G401 (cell line): ENCODE results near the gene CAND1. TPM values are rescaled to one million over a fixed set of nuclear protein-coding genes. Genes with fewer than 3 reads are reported as not detected.

Experiments
- DNase-seq: peaks from one replicate; pipeline ENCODE4 v3.0.0-alpha.2; 2015; ENCODE audit warnings: low spot score
- in situ Hi-C: cut with HindIII; loops from 2 replicates; pipeline ENCODE4 v1.10.0; 2016; ENCODE audit warnings: low sequenced_read_pairs, mixed read lengths
- total RNA-seq: library from RNA; depleted of rRNA; stranded (reverse); fragments of >200 nt; shearing (Covaris generic); gene quantifications from 2 replicates; pipeline ENCODE4 v1.2.3, GENCODE V29; 2014; rRNA removed

The CAND1 gene
- total RNA-seq, result 75.3 and 112 TPM in 2 replicates

DNA sequence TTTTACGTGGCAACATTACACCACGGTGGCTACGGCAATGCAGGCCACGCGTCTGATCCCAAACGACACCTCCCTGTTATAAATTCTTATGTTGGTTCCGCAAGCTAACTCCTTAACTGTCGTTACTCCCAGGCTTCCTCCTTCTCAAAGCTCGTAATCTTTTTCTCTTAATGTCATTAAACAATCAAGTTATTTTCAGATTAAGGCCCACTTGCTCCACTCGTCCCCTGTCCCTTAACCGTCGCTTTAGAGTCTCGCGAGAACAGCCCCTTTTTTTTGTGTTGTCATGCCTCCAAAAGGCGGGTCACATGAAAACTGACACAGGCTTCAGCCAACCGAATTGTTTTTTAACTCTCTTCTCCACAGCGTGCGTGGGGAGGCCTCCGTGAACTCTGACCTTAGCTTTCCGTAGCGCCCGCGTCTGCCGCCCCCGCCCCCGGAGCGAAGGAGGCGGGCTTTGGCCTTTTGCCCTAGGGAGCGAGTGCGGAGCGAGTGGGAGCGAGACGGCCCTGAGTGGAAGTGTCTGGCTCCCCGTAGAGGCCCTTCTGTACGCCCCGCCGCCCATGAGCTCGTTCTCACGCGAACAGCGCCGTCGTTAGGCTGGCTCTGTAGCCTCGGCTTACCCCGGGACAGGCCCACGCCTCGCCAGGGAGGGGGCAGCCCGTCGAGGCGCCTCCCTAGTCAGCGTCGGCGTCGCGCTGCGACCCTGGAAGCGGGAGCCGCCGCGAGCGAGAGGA is at the start of gene CAND1:
TSS of gene CAND1 (plus strand) at position 463 of the 737 bp plus-strand sequence. CDS start 360 bp downstream, outside the sequence.
- in situ Hi-C loops, result no loop called here
- peak; percentile 100 for DNase-seq

DNA sequence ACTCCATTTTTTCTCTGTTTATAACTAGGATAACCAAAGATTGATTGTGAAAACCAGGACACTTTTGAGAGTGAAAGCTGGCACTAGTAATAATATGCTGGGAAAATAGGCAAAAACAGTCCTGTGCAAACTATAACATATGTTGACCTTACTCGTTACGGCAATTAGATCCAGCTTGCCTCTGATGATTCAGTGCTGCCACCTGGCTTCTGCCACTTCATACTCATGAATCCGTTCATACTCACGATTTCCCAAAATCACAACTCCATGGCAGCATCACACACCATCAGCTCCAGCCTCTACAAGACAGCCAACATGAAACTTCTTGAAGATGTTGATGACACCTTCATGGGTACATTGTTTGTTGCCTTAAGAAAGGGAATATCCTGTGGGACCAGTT is 49.1 kb upstream of the CAND1 start:
- in situ Hi-C loops, result no loop called here
- no peak for DNase-seq

DNA sequence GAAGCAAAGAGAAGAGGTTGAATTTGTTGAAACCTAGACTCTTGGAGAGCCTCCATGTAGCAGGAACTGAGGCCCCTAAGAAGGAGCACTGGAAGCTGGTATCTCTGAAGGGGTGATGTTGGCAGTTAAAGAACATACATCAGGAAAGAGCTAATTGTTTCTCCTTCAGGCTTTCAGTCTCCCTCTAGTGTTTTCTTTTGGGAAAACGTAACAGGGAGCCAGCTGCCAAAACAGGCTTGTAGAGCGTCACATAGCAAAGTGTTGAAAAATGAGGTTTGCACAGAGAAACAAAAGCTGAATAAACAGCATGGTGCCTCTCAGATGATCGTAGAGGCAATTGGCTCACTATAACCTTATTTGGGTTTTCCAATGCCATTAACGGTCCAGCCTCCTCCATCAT is 46.9 kb upstream of the CAND1 start:
- in situ Hi-C loops, result no loop called here
- peak; percentile 8 for DNase-seq

DNA sequence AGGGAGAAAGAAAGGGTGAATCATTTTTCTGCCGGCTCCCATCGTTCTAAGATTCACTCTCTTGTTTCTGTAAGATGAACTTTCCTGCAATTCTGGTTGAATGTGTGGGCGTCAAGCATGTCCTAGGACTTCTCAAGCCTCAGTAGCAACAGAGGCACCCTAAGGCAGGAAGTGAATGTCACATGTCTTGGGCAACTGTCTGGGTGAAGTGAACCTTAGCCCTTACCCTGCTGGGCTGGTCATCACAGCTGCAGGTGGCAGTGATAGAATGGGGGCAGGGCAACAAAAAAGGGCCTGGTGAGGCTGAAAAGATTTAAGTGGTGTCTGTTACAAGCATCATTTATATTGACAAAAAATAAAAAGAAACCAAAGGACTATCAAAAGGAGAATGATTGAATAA is 45.9 kb upstream of the CAND1 start:
- in situ Hi-C loops, result no loop called here
- DNase-seq, result no peak

DNA sequence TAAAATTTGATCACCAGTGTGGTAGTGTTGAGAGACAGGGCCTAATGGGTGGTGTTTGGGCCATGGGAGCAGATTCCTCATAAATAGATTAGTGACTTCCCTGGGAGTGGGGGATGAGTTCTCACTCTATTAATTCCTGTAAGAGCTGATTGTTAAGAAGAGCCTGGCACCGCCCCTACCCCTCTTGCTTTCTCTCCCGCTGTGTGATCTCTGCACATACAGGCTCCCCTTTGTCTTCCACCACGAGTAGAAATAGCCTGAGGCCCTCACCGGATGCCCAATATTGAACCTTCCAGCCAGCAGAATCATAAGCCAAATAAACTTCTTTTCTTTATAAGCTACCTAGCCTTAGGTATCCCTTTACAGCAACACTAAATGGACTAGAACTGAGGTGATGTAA is 31.9 kb upstream of the CAND1 start:
- in situ Hi-C loops, result no loop called here
- no peak for DNase-seq

DNA sequence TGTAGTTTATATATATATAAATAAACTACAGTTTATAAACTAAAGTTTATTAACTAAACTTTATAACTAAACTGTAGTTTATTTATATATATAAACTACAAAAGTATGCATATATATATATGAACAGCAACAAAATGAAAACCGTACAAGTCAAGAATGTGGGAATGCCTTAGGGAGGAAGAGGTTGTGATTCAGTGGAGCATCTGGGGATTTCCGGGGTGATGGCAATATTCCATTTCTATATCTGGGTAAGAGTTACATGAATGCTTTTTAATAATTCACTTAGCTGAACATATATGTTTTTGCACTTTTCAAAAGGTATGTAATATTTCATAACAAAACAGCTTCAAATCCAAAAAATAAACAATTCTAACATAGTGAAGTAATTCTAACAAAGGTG is 30.1 kb upstream of the CAND1 start:
- no peak for DNase-seq
- in situ Hi-C loops, result no loop called here

DNA sequence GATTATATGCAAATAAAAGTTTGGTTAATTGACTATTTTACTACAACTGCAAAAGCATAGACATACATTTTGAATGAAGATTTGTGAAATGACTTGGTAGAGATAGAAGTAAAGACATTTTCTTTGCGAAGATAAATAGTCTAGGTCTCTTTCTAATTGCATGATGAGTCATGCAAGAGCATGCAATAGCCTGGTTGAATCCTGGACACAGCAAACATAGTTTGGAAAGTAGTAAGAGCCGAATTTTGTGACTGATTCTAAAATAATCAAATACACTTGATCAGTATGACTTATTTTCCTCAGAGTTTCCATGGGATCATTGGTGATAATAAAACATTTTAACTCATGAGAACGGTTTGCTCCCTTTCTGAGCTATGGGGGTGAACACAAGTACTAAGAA is 27.7 kb upstream of the CAND1 start:
- in situ Hi-C loops, result no loop called here
- no peak for DNase-seq

DNA sequence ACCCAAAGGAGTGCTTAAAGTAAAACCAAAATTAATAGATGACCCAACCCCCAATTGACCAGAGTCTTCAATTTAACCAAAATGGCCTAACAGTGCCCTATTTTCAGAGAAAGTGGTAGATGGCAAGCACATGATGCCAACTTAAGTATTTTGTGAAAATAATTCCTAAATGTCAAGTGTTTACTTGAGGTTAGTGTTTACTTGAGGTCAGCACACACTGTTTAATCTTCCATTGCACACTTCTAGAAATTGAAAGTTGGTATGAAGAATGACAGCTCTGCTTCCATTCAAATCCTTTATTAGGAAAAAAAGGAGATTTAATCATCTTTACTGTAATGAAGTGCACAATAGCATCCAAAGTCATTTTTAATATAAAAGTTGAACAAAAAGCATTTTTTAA is 25.9 kb upstream of the CAND1 start:
- in situ Hi-C loops, result no loop called here
- DNase-seq, result no peak

DNA sequence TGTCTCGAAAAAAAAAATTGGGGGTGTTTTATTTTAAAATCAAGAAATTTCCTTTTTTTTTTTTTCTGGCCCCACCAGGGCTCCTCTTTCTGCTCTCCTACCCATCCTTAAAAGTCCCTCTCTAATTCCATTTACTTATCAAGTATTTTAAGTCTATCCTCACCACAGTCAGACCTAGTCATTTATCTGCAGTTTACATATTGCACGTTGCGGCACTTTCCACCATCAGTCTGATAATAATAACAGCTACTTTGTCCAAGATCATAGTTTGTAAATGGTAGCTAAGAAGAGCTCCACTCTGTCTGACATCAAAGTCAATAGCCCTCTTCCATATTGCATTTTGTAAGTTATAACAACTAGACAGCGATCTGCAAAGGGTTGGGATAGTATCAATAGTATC is 23.6 kb upstream of the CAND1 start:
- in situ Hi-C loops, result no loop called here
- DNase-seq, result no peak

DNA sequence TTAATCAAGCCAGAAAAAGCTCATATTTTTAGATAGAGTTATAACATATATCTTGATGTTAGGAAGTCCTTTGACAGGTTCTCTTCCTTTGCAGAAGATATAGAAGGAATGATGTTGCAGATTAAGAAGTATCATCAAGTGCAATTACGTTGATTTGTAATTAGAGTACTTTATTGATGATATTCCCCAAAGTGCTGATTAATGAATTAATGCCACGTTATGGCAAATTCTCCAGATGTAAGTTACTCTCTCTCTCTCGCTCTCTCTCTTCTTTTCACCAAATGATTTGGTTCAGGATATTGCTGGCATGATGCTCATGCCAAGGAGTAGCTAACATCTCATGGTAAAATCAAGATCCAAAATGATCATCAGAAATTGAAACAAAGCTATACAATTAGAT is 18.1 kb upstream of the CAND1 start:
- in situ Hi-C loops, result no loop called here

DNA sequence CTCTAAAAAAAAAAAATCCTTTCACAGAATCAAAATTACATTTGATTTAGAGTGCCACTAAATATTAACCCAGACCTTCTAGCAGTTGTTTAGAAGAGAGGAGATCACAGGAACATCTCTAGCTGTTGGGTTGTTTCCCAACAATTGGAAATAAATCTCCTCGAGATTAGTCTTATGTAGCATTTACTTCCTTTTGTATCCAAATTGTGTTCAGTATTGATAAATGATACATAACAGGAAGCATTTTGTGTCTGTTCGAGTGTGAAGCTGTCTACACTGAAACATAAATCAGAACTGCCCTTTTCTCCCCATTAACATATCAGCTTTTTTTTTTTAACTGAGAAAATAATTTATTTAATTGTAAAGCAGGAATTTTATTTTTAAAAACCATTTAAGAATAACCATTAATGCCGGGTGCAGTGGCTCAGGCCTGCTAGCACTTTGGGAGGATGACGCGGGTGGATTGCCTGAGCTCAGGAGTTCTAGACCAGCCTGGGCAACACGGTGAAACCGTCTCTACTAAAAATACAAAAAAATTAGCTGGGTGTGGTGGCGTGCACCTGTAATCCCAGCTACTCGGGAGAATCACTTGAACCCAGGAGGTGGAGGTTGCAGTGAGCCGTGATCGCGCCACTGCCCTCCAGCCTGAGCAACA is 14.7 kb upstream of the CAND1 start:
- in situ Hi-C loops, result no loop called here
- no peak for DNase-seq

More for the DNA sequence above, 18.1 kb upstream of the CAND1 start:
- DNase-seq, result no peak

DNA sequence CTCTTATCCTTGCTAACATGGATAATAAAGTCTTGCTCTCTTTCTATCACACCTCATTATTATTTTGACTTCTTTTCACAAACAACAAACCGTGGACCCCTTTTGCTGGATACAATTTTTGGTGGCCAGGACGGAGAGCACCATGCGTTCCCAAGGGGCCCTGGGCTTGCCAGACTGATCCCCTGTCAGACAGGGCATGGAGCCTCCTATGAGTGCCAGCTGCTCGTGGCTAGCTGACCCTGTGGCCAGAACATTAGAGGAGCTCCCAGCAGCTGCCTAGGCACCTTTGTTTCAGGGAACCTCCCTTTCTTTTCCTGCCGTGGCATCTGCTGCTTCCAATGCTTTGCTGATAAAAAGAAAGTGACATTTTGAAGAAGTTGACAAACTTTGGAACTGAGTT is 12.5 kb upstream of the CAND1 start:
- in situ Hi-C loops, result no loop called here
- no peak for DNase-seq

DNA sequence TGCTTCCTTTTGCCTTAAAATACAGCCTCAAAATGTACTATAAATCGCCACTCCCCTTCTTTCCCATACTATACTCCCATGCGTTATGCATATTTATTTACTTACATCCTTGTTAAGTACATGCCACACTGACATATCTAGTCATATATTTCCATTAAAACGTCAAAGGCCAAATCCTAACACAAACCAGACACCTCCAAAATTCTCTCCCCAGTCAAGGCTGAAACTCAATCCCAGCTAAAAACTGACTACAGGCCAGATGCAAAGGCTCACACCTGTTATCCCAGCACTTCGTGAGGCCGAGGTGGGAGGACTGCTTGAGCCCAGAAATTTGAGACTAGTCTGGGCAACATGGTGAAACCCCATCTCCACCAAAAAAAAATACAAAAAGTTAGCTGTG is 5.7 kb upstream of the CAND1 start:
- no peak for DNase-seq
- in situ Hi-C loops, result no loop called here

DNA sequence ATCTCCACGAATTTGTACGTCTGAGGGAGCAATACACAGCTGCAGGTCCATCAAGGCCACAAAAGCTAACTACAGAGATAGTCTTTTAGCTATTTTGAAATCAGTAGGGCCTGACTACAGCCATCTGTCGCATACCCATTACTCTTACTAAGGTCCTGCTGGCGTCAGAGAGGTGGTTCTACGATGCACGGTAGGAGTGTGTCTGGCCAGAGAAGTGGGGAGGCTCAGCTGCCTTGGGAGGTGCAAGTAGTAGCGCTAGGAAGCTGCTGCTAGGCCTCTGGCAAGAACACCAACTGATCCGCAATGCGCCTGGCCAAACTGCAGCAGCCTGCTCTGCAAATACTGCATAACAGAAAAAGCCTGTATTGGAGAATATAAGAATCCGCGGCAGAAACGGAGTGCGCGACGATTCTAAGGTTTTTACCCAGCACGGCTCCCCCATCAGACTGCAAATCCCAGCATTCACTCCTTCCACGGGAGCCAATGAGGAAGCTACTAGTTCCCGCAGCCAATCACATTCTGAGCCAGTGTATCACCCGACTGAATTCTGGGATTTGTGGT is 743 bp upstream of the CAND1 start:
- DNase-seq, result peak; percentile 99
- in situ Hi-C loops, result no loop called here

DNA sequence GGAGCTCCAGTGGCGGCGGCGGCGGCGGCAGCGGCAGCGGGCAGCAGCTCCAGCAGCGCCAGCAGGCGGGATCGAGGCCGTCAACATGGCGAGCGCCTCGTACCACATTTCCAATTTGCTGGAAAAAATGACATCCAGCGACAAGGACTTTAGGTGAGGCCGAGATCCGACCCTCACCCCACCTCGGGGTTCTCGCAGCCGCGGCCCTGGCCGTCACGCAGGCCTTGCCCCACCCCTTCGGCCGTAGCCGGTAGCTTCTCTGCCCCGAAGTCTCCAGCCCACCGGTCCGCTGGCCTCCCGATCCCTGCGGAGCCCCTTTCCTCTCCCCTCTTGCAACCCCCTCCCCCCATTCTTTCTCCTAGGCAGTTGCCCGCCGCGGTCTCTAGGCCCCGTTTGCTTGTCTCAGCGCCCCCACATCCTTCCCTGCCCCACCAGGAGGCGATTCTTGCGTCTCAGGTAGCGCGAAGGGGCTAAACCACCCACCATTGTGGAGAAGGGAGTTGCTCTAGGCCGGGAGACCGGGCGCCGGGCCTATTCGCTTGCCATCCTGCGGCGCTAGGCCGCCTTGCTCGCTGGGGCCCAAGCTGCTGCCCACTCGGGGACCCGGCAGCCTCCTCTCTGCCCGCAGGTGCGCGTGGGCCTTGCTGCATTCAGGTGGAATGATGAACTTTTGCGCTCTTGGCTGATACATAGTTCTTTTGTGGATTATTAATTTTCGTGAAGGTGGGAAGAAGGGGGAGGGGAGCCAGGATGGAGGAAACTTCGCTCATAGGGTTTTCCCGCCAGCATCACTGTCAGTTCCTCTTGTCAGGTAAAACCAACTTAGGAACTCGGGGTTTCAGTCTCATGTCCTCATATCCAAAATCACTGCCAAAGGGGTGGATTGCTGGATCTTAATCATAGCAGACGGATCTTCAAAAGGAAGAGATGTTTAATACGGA is 745 bp downstream of the CAND1 start:
- peak; percentile 54 for DNase-seq

DNA sequence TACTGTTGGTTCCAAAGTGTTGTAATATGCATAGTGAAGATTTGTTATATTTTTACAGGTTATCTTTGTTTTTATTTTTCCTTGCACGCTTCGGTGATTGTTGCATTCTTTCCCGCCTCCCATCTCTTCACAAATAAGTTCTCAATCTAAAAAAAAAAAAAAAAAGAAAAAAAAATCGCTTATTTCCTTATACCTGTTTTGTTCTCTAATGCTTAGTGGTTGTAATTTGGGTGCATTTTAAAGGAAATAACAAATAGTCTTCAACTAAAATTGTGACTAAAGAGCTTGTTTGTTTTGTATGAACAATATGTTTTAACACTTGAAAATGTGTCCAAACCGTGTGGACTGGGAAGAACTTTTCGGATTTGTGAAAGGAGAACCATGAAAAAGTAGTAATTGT is 1.5 kb downstream of the CAND1 start:
- in situ Hi-C loops, result no loop called here

More for the DNA sequence above, 745 bp downstream of the CAND1 start:
- in situ Hi-C loops, result no loop called here

DNA sequence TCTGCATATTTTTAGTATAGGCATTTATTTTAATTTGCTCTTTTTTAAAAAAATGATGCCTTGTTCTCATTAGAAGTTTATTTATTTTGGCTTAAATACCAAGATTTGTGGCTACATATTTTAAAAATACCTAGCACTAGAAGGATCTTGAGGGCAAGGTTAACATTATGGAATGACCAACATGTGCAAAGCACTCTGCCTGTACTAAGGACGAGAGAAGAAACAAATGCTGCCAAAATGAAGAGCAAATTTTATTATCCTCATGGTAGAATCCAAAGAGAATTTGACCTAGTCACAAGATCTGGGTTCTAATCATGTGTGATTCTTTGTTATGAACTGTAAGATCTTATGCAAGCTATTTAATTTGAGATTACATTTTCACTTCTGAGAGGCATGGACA is 2.8 kb downstream of the CAND1 start:
- in situ Hi-C loops, result no loop called here

More for the DNA sequence above, 1.5 kb downstream of the CAND1 start:
- no peak for DNase-seq

DNA sequence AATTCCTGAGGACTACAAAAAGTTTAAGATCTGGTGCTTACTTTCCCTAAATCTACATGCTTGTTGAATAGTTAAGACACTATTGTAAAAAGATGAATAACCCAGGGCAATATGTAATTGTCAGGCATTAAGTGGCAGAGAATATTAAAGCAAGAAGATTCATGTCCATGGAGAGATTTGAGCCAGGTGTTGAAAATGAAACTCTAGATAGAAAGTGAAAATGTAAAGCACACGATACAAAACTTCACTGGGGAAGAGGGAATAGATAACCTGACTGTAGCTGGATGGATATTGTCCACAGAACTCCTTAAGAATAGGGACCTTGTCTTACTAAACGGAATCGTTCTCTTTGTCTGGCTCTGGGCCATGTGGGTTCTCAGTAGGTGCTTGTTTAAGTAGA is 5.0 kb downstream of the CAND1 start:
- DNase-seq, result no peak
- in situ Hi-C loops, result no loop called here

More for the DNA sequence above, 2.8 kb downstream of the CAND1 start:
- no peak for DNase-seq

DNA sequence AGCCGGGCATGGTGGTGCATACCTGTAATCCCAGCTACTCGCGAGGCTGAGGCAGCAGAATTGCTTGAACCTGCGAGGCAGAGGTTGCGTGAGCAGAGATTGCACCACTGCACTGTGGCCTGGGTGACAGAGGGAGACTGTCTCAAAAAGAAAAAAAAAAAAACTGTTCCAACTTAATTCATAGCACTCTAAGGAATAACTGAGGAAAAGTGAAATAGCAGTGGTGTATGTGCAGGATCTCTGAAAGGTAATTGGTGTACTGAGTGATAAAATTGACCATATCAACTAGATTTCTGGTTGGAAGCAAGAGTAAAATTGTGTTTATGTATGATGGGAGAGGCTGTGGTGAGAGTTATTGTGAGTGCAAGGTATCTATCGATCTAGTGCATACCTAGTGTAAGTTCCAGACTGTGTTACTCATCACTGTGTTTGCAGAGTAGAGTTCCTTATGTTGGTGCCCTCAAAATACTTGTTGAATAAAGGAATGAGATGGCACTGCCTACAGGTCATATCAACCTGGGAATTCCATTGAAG is 6.3 kb downstream of the CAND1 start:
- in situ Hi-C loops, result no loop called here
- DNase-seq, result no peak
